ENCODE results near the gene NTMT1.
A peak's percentile ranks its signal among the peaks of the same experiment; 100 is the strongest.

NTMT1 gene

DNA sequence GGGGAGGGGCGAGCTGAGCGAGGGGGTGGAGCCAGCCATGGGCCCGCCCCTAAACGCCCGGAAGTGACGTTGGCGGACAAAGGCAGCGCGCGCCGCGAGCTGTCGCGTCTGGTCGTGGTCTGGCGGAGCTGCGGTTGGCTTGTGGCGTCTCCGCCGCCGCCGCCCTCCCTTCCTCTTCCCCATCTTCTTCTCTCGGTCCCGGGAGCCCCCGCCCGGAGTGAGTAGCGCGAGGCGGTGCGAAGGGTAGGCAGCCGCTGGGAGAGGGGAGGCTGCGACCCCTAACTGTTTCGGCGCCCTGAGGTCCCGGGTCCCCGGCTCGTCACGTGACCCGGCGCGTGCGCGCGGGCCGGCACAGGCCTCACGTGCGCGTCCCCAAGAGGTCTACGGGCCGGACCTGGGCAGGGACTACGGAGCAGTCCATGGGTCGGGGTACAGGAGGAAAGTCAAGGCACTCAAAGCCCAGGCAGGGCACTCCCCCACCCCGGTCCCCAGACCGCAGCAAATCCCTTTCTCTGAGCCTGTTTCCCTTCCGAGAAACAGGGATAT lies at the start of gene NTMT1:
NTMT1 (plus strand) TSS at position 85 of the 546 bp plus-strand sequence. CDS start 6,541 bp downstream, outside the sequence.
- Mint-ChIP-seq H3K4me1 (peaks cover 32% of the 10 kb centered on the region), H3K9me3 (no peaks in the 10 kb centered on the region), H3K27ac (peak within 1 kb of the TSS; percentile 91), H3K27me3 (peaks cover 3% of the 10 kb centered on the region), H3K4me3 (peak within 1 kb of the TSS; percentile 89), H3K36me3 (no peaks in the 10 kb centered on the region)
- ATAC-seq (ENCODE audit: low read depth), result peak; percentile 83
- peak; percentile 93 to 97 for DNase-seq (ENCODE audit: low spot score in 2 of 2)

- H3K4me1 Mint-ChIP-seq, result peaks cover 18% of the 10 kb centered on the region
- no peak overlapping the region for H3K27ac Mint-ChIP-seq
- peaks cover 6% of the 10 kb centered on the region for H3K9me3 Mint-ChIP-seq
- DNase-seq (ENCODE audit: low spot score in 2 of 2) (no peak), ATAC-seq (ENCODE audit: low read depth) (no peak)
- peaks cover 4% of the 10 kb centered on the region for H3K36me3 Mint-ChIP-seq
- H3K27me3 Mint-ChIP-seq, result peaks cover 16% of the 10 kb centered on the region
- H3K4me3 Mint-ChIP-seq, result no peak overlapping the region
These were observed 49.1 kb upstream of the NTMT1 start for GRCh38 chr9:129576546-129577543.

DNA sequence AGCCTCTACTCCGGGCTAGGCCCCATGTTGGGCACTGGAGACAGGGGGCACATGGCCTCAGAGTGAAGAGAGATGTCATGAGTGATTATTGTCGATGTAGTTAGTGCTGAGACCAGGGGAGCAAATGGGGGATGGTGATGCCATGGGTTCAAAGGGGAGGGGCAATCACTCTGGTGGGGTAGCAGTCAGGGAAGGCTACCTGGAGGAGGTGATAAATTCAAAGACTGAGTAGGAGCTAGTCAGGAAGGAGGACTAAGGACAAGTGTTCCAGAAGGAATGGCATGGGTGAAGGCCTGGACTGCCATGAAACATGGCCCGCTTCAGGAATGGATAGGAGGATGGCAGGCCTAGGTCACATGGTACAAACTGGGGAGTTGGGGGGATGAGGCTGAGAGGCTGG lies 46.7 kb upstream of the NTMT1 start:
- Mint-ChIP-seq H3K4me3 (no peak overlapping the region), H3K27me3 (peaks cover 12% of the 10 kb centered on the region), H3K36me3 (no peaks in the 10 kb centered on the region), H3K27ac (no peak overlapping the region), H3K9me3 (no peaks in the 10 kb centered on the region), H3K4me1 (peaks cover 20% of the 10 kb centered on the region)
- ATAC-seq (ENCODE audit: low read depth) (no peak), DNase-seq (ENCODE audit: low spot score in 2 of 2) (no peak)

- Mint-ChIP-seq H3K27ac (no peak overlapping the region), H3K4me1 (peaks cover 22% of the 10 kb centered on the region)
- no peak for DNase-seq (ENCODE audit: low spot score in 2 of 2)
These were observed 45.6 kb upstream of the NTMT1 start for GRCh38 chr9:129580211-129580915.

DNA sequence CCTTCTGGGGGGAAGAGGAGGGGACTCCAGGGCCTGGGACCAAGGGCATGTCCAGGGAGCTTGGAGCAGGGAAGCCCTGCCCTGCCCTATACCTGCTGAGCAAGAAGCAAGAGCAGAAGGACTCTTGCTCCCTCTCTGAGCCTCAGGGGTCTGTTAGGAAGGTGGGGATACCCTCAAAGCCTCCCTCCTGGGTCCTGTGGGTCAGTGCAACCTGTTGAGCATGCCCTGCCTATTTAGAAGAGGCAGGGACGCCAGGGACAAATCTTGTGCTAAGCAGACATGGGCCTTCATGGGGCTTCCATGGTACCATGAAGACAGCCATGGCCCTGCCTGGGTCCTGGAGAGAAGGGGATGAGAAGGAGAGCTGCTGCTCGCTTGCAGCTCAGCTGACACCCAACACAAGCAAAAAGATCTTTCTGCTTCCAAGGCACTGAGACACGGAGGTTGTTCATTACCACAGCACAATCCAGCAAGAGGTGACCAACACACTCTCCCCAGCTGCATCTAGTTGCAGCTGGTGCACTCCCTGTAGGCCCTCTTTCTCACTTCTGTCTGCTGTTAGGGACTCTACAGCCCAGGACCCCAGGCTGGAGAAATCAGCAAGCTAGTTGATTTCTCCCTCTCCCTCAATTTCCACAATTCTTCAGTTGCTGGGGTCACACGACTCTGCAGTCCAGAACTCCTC lies 44.3 kb upstream of the NTMT1 start:
- Mint-ChIP-seq H3K36me3 (no peaks in the 10 kb centered on the region), H3K4me3 (no peak overlapping the region), H3K4me1 (peaks cover 17% of the 10 kb centered on the region), H3K27ac (no peak overlapping the region), H3K9me3 (peaks cover 1% of the 10 kb centered on the region), H3K27me3 (peaks cover 7% of the 10 kb centered on the region)
- ATAC-seq (ENCODE audit: low read depth), result no peak
- no peak for DNase-seq (ENCODE audit: low spot score in 2 of 2)

More at GRCh38 chr9:129580211-129580915, 45.6 kb upstream of the NTMT1 start:
- Mint-ChIP-seq H3K36me3 (no peaks in the 10 kb centered on the region), H3K9me3 (peaks cover 1% of the 10 kb centered on the region), H3K4me3 (no peak overlapping the region), H3K27me3 (peaks cover 12% of the 10 kb centered on the region)
- peak; percentile 71 for ATAC-seq (ENCODE audit: low read depth)

- Mint-ChIP-seq H3K4me1 (peaks cover 17% of the 10 kb centered on the region), H3K9me3 (peaks cover 1% of the 10 kb centered on the region), H3K27me3 (peaks cover 7% of the 10 kb centered on the region), H3K4me3 (no peak overlapping the region), H3K36me3 (no peaks in the 10 kb centered on the region), H3K27ac (no peak overlapping the region)
- DNase-seq (ENCODE audit: low spot score in 2 of 2) (no peak), ATAC-seq (ENCODE audit: low read depth) (no peak)
These were observed 43.1 kb upstream of the NTMT1 start for GRCh38 chr9:129582855-129583254.

- no peak for ATAC-seq (ENCODE audit: low read depth)
- no peak overlapping the region for H3K27ac Mint-ChIP-seq
These were observed 42.5 kb upstream of the NTMT1 start for GRCh38 chr9:129583308-129584038.

DNA sequence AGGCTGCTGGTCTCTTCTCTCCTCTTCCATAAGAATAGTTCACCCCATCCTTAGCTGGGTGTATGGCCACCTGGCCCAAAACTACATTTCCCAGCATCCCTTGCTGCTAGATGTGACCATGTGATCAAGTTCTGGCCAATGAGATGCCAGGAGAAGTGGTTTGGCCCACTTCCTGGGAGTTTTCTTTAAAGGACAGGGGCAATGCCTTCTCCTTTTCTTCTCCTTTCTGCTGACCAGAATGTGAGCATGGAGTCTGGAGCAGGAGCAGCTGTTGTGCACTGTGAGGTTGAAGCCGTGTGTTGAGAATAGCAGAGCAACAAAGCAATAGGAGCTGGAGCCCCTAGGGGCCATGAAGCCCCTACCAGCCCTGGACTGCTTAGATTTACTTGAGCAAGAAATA lies 41.8 kb upstream of the NTMT1 start:
- ATAC-seq (ENCODE audit: low read depth), result peak; percentile 78
- peaks cover 14% of the 10 kb centered on the region for H3K27me3 Mint-ChIP-seq
- no peak for DNase-seq (ENCODE audit: low spot score in 2 of 2)
- H3K9me3 Mint-ChIP-seq, result peaks cover 1% of the 10 kb centered on the region
- H3K36me3 Mint-ChIP-seq, result no peaks in the 10 kb centered on the region
- H3K4me3 Mint-ChIP-seq, result no peak overlapping the region
- H3K4me1 Mint-ChIP-seq, result peaks cover 16% of the 10 kb centered on the region
- H3K27ac Mint-ChIP-seq, result no peak overlapping the region

More at GRCh38 chr9:129583308-129584038, 42.5 kb upstream of the NTMT1 start:
- DNase-seq (ENCODE audit: low spot score in 2 of 2), result no peak
- Mint-ChIP-seq H3K27me3 (peaks cover 10% of the 10 kb centered on the region), H3K36me3 (no peaks in the 10 kb centered on the region), H3K4me1 (peaks cover 17% of the 10 kb centered on the region), H3K4me3 (no peak overlapping the region), H3K9me3 (peaks cover 1% of the 10 kb centered on the region)

- ATAC-seq (ENCODE audit: low read depth) (no peak), DNase-seq (ENCODE audit: low spot score in 2 of 2) (no peak)
- peaks cover 16% of the 10 kb centered on the region for H3K27me3 Mint-ChIP-seq
- H3K4me1 Mint-ChIP-seq, result peaks cover 7% of the 10 kb centered on the region
- no peak overlapping the region for H3K4me3 Mint-ChIP-seq
- H3K27ac Mint-ChIP-seq, result no peak overlapping the region
- H3K9me3 Mint-ChIP-seq, result peaks cover 1% of the 10 kb centered on the region
- H3K36me3 Mint-ChIP-seq, result no peaks in the 10 kb centered on the region
These were observed 40.6 kb upstream of the NTMT1 start for GRCh38 chr9:129585352-129585751.

DNA sequence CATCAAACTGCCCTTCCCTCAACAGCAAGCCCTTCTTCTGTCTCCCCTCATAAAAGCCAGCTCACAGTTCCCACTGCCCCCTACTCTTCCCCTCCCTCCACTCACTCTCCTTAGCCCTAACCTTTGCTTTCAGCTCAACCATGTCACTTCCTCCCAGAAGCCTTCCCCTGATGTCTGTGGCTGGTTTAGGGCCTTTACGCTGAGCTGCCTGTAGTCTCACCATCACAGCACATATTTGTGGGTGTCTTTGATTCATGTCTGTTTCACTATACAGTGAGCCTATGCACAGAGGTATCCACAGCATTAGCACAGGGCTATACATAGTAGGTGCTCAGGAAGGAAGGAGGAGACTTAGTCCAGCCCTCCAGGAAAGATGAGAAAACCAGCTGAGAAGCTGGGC lies 39.7 kb upstream of the NTMT1 start:
- Mint-ChIP-seq H3K4me1 (peaks cover 4% of the 10 kb centered on the region), H3K4me3 (no peak overlapping the region), H3K27me3 (peaks cover 21% of the 10 kb centered on the region), H3K9me3 (peaks cover 1% of the 10 kb centered on the region), H3K27ac (no peak overlapping the region), H3K36me3 (no peaks in the 10 kb centered on the region)
- DNase-seq (ENCODE audit: low spot score in 2 of 2), result no peak
- ATAC-seq (ENCODE audit: low read depth), result no peak

DNA sequence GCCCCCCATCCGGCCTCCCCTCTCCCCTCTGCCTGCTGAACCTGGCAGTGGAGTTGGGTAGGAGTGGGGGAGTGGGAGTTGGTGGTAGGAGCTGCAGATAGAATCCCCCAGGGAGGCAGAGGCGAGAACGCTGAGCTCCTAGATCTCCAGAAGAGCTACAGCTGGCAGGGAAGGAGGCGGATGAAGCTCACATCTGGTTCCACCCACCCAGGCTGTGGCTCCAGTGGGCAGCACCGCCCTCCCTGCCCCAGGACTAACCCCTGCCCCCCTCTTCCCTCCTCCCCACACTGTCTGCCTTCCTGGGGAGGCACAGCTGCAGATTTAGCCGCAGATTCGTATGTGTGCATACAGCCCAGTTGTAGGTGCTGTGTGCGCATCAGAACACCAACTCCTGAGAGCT lies 39.3 kb upstream of the NTMT1 start:
- no peak for ATAC-seq (ENCODE audit: low read depth)
- no peak overlapping the region for H3K4me3 Mint-ChIP-seq
- H3K27me3 Mint-ChIP-seq, result peaks cover 21% of the 10 kb centered on the region
- H3K27ac Mint-ChIP-seq, result no peak overlapping the region
- DNase-seq (ENCODE audit: low spot score in 2 of 2), result no peak
- no peaks in the 10 kb centered on the region for H3K36me3 Mint-ChIP-seq
- H3K4me1 Mint-ChIP-seq, result peaks cover 4% of the 10 kb centered on the region
- peaks cover 1% of the 10 kb centered on the region for H3K9me3 Mint-ChIP-seq

DNA sequence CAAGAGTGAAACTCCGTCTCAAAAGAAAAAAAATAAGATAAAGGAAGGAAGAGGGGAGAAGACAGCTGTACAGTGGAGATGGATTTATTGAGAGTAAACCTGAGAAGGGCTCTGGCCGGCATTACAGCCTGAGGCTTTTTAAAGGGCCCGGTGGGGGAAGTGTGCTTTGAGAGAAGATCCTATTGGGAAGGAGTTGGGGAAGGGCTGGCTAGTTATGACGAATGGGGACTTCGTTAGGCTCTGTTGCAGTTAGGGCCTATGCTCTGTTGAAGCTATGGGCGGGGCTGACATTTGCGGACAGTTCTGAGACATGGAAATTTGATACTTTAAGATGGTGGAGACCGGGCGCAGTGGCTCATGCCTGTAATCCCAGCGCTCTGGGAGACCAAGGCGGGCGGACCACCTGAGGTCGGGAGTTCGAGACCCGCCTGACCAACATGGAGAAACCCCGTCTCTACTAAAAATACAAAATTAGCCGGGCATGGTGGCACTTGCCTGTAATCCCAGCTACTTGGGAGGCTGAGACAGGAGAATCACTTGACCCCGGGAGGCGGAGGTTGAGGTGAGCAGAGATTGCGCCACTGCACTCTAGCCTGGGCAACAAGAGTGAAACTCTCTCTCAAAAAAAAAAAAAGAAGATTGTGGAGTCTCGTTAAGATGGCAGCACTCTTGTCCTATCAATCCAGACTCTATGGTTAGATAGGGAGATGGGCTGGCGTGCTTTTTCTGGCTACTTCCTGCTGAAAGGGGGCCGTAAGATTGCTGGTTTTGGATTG lies 38.3 kb upstream of the NTMT1 start:
- H3K27ac Mint-ChIP-seq, result no peak overlapping the region
- no peak for ATAC-seq (ENCODE audit: low read depth)
- peaks cover 24% of the 10 kb centered on the region for H3K27me3 Mint-ChIP-seq
- H3K4me3 Mint-ChIP-seq, result no peak overlapping the region
- H3K9me3 Mint-ChIP-seq, result peaks cover 1% of the 10 kb centered on the region
- H3K36me3 Mint-ChIP-seq, result no peaks in the 10 kb centered on the region
- peaks cover 4% of the 10 kb centered on the region for H3K4me1 Mint-ChIP-seq
- DNase-seq (ENCODE audit: low spot score in 2 of 2), result no peak
